GM19328 (cell line): ENCODE results near the gene ZNF488.

Source experiments
- ATAC-seq: cut with Tn5 transposase; IDR thresholded peaks from one replicate; pipeline ENCODE4 v1.9.1; 2021; ENCODE audit warnings: mild to moderate bottlenecking, moderate library complexity; ENCODE audit not compliant: unreplicated experiment

ZNF488 gene

DNA sequence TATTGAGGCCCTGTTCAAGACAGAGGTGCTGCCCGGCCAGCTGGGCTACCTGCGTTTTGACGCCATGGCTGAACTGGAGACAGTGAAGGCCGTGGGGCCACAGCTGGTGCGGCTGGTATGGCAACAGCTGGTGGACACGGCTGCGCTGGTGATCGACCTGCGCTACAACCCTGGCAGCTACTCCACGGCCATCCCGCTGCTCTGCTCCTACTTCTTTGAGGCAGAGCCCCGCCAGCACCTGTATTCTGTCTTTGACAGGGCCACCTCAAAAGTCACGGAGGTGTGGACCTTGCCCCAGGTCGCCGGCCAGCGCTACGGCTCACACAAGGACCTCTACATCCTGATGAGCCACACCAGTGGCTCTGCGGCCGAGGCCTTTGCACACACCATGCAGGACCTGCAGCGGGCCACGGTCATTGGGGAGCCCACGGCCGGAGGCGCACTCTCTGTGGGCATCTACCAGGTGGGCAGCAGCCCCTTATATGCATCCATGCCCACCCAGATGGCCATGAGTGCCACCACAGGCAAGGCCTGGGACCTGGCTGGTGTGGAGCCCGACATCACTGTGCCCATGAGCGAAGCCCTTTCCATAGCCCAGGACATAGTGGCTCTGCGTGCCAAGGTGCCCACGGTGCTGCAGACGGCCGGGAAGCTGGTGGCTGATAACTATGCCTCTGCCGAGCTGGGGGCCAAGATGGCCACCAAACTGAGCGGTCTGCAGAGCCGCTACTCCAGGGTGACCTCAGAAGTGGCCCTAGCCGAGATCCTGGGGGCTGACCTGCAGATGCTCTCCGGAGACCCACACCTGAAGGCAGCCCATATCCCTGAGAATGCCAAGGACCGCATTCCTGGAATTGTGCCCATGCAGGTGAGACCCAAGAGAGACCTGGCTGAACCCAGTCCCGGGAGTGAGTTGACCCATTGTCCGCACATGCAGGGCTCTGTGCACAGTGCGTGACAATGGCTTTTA lies 33.1 kb downstream of the ZNF488 start:
- no peak for ATAC-seq

DNA sequence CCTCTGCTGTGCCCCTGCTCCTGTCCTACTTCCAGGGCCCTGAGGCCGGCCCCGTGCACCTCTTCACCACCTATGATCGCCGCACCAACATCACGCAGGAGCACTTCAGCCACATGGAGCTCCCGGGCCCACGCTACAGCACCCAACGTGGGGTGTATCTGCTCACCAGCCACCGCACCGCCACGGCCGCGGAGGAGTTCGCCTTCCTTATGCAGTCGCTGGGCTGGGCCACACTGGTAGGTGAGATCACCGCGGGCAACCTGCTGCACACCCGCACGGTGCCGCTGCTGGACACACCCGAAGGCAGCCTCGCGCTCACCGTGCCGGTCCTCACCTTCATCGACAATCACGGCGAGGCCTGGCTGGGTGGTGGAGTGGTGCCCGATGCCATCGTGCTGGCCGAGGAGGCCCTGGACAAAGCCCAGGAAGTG lies 34.1 kb downstream of the ZNF488 start:
- no peak for ATAC-seq

DNA sequence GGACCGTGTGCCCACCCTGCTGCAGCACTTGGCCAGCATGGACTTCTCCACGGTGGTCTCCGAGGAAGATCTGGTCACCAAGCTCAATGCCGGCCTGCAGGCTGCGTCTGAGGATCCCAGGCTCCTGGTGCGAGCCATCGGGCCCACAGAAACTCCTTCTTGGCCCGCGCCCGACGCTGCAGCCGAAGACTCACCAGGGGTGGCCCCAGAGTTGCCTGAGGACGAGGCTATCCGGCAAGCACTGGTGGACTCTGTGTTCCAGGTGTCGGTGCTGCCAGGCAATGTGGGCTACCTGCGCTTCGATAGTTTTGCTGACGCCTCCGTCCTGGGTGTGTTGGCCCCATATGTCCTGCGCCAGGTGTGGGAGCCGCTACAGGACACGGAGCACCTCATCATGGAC lies 34.6 kb downstream of the ZNF488 start:
- no peak for ATAC-seq

DNA sequence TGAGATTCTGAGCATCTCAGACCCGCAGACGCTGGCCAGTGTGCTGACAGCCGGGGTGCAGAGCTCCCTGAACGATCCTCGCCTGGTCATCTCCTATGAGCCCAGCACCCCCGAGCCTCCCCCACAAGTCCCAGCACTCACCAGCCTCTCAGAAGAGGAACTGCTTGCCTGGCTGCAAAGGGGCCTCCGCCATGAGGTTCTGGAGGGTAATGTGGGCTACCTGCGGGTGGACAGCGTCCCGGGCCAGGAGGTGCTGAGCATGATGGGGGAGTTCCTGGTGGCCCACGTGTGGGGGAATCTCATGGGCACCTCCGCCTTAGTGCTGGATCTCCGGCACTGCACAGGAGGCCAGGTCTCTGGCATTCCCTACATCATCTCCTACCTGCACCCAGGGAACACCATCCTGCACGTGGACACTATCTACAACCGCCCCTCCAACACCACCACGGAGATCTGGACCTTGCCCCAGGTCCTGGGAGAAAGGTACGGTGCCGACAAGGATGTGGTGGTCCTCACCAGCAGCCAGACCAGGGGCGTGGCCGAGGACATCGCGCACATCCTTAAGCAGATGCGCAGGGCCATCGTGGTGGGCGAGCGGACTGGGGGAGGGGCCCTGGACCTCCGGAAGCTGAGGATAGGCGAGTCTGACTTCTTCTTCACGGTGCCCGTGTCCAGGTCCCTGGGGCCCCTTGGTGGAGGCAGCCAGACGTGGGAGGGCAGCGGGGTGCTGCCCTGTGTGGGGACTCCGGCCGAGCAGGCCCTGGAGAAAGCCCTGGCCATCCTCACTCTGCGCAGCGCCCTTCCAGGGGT lies 35.2 kb downstream of the ZNF488 start:
- ATAC-seq, result no peak

DNA sequence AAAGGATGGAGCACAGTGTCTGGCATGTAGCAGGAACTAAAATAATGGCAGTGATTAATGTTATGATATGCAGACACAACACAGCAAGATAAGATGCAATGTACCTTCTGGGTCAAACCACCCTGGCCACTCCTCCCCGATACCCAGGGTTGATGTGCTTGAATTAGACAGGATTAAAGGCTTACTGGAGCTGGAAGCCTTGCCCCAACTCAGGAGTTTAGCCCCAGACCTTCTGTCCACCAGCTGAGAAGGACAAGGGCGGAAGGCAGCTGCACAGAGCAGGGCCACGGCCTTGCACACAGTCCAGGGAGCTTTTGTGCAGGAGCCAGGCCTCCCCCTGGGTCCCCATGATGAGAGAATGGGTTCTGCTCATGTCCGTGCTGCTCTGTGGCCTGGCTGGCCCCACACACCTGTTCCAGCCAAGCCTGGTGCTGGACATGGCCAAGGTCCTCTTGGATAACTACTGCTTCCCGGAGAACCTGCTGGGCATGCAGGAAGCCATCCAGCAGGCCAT lies 35.9 kb downstream of the ZNF488 start, which contains the start of gene RBP3:
Gene RBP3 (plus strand): TSS at position 226 of the 514 bp plus-strand sequence. CDS start 122 bp downstream, at position 348.
- no peak for ATAC-seq

DNA sequence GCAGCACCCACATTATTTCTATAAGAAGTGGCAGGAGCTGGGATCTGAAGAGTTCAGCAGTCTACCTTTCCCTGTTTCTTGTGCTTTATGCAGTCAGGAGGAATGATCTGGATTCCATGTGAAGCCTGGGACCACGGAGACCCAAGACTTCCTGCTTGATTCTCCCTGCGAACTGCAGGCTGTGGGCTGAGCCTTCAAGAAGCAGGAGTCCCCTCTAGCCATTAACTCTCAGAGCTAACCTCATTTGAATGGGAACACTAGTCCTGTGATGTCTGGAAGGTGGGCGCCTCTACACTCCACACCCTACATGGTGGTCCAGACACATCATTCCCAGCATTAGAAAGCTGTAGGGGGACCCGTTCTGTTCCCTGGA lies 36.8 kb downstream of the ZNF488 start:
- ATAC-seq, result no peak

DNA sequence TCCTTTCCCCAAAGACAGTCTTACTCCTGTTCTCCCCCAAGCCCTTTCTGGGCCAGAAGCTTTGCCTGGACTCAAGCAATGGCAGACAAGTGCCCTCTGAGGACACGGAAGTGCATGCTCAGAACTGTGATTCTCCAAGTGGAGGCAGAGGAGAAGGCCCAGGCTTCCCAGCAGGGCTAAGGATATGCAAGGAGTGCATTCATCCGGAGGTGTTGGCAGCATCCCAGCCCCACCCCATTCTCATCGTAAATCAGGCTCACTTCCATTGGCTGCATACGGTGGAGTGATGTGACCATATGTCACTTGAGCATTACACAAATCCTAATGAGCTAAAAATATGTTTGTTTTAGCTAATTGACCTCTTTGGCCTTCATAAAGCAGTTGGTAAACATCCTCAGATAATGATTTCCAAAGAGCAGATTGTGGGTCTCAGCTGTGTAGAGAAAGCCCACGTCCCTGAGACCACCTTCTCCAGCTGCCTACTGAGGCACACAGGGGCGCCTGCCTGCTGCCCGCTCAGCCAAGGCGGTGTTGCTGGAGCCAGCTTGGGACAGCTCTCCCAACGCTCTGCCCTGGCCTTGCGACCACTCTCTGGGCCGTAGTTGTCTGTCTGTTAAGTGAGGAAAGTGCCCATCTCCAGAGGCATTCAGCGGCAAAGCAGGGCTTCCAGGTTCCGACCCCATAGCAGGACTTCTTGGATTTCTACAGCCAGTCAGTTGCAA lies 37.4 kb downstream of the ZNF488 start:
- no peak for ATAC-seq

DNA sequence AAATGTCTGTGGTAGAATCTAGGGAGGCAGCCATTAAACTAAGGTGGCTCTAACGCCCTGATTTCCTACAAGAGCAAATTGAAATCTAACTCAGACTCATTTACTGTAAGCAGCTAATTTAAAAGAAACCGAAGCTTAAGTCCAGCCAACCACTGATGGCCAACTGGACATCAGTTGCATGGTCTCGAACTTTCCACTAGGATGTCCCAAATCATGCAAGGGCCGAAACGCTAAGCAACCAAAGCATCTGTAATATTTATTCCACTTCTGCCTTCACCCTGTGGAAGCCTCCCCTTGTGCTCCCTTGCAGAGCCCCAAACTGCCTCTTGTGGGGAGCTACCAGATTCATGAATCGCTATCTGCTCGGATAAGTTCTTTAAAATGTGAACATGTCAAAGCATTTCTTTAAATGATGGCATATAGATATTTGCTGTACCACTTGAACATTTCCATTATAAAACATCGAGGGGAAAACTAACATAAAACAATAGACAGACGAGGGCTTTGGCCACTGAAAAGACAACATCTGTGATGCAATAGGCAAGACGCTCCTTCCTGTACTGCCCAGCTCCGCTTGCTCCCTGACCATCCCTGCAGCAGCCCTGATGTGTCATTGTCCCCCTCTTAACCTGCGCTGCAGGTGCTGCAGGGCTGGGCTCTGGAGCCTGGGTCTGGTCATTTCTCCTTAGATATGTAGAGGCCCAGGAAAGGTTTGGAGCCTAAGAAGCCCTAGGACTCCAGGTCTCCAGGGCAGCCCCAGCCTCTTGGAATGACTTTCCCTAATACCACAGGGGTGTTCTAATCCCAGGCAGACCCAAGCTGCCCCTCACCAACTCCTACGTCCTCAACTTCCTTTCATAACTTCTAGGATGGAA lies 38.9 kb downstream of the ZNF488 start:
- ATAC-seq, result no peak

DNA sequence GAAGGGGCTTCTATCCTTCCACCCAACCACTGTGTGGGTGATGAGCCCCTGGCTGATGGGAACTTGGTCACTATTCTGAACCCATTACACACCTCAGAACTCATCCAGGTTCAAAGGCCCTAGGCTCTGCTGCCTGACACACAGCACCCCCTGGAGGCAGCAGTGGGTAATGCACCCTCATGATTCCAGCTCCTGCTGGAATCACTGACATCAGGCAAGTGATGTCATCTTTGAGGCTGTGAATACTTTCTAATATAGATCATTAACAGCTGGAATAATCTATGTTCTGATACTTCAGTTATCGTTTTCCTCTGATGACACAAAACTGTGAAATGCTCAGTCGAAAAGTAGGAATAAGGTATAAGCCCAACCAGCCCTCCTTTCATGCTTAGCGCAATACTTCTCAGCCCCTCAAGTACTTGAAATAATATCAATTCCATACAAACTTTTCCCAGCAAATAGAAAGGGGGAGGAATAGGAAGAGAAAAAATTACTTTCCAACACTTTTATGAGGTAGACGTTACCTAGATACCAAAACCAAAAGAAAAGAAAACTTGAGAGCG lies 43.4 kb downstream of the ZNF488 start:
- ATAC-seq, result no peak

DNA sequence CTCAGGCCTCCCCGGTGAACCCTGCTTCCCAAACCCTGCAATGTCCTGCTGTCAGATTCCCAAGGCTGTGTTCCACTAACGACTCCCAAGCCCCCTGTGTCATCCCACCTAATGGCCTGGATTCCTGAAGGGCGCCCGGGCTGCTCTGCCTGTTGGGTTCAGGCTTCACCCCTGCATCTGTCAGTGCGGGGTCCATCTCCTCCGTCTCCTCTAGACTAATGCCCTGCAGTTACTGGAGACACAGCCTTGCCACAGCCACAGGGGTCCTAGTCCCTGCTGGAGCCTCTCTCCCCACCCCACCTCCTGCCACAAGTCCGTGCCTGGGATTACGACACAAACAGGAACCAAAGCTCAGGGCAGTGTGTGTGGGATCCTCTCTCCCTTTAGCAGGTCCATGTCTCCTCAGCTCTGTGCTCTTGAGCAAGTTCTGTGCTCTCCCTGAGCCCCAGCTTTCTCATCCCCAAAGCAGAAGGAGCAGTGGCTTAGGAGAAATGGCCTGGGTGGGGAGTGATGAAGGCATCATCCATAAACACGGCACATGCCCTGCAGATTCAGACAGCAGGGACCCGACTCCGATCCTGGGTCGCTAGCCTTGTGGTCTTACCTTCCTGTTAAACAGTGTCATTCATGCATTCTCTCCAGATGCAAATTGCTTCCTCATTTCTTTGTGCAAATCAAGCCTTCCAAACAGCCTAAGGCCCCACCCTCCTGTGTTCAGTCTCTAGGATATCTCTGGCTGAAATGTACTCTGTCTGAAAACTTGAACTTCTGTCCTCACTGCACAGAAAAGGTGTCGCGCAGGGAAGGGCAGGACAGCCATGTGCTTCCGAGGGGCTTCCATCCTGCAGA lies 44.1 kb downstream of the ZNF488 start:
- no peak for ATAC-seq

DNA sequence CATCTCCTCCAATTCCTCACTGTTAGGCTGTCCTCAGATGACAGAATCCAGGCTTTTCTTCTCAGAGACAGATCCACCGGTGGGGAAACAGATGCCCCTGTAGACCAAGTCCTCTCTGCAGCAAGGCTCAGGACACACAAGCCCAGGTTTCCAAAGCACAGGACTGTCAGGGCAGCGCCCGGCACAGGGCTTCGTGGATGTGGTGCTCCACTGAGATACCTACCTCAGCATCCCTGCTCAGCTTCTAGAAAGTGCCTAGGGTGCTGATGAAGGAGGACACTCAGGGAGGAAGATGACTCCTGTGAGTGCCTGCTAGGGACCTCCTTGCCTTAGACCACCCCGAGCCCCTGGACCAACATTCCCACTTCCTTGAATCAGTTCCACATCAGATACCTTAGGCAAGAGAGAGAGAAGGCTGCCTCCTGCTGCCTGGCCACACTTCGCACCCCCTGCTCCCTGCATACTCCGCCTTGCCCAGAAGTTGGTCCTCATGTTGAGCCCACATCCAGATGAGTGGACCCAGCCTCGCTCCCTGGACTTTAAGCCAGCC lies 44.8 kb downstream of the ZNF488 start:
- no peak for ATAC-seq

DNA sequence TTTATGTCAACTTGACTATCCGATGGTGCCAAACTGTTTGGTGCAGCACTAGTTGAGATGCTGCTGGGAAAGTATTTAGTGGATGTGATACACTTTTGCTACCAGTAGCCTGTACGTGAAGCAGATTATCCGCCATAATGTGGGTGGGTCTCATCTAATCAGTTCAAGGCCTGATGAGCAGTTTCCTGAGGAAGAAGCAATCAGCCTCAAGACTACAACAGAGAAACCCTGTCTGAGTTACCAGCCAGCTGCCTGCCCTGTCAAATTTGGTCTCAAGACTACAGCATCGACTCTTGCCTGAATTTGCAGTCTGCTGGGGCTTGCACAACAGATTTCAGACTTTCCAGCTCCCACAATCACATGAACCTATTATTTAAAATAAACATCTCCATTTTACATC lies 46.8 kb downstream of the ZNF488 start:
- no peak for ATAC-seq

DNA sequence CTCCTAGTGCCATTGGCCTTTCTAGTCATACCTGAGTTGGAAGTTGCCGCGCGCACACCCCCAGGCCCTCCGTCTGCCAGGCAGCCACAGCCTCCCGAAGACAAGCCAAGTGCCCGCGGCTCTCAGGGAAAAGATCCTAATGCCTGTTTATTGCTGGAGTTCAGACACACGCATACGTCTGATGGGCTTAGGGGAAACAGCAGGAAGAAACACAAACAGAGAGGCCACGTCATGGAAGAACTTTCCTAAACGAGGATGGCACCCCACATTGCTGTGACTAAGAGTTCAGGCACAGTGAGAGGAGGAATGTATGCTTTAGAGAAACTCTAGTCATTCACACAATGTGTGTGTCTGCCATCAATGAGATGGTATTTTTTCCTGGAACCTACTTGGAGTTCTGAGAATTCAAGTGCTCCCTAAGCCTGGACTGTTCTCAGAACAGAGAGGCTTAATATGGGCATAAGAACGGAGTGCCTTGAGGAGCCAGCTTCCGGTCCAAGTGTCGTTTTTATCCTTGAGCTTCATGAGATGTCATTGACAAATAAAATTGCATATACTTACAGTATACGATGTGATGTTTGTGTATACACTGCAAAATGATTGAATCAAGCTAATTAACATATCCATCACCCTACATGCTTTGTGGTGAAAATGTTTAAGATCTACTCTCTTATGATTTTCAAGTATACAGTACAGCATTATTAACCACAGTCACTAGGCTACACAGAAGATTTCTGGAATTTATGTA lies 47.5 kb downstream of the ZNF488 start:
- ATAC-seq, result no peak

DNA sequence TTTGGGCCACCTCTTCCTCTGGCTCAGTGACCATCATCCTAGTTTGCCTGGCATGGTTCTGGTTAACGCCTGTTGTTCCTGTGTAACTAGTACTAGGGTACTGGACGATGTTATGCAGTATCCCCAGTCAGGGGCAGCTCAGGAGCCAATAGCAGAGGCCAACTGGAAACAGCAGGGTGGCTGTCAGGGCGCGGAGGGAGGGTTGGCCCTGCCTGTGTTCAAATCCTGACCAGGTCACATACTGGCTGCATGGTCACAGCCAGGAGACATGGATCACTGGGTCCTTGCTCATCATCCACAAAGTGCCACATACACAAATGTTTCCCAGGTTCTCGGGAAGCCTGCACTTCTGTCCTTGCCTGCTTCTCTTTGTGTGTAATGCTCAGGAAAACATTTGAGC lies 48.2 kb downstream of the ZNF488 start:
- no peak for ATAC-seq

DNA sequence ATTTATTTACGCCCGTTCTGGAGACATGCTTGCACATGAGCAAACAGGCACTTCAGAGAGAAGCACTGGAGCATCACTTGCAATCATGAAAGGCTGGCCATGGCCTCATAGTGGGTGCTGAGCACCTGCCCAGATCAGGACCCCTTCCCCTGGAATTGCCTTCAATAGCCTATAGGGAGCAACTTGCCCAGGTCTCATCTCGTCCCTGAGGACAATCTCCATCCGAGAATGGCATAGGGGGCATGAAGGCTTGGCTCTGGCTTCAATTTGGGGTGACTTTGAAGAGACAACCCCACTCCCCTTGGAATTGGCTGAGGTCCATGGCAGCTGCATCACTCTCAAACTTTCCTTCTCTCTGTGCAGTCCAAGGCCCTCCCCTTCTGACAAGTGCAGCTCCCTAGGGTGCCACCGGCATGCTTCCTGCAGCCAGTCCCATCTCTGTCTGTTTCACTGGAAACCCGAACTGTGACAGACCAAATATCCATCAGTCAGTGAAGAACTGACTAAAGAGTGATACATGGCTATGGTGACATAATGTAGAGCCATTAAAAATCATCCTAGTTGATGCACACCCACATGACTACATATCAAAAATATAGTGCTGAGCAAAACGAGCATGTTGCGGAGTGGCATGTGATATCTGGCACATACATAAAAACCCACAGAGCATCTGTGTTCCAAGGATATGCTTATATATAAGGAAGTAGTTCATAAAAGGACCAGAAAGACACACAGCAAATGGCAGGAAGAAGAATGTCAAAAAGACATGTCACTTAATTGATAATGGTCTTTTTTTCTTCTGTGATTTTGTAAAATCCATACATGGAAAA lies 49.4 kb downstream of the ZNF488 start:
- no peak for ATAC-seq

DNA sequence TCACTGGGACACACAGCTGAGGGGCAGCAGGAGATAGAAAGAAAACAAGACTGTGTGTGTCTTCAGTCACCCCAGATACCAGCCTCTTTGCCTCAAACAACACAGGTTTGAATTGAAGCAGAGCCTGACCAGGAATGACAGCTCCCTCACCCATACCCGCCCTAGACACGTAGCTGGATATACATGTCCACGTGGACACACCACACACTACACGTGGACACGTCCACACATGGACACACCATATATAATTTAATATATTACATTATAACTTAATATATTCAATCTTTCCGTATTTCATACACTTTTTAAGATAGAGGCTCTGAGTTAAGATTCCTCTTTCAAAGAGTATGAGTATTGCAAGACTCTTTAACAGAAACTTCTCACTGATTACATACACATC lies 50.6 kb downstream of the ZNF488 start:
- no peak for ATAC-seq

DNA sequence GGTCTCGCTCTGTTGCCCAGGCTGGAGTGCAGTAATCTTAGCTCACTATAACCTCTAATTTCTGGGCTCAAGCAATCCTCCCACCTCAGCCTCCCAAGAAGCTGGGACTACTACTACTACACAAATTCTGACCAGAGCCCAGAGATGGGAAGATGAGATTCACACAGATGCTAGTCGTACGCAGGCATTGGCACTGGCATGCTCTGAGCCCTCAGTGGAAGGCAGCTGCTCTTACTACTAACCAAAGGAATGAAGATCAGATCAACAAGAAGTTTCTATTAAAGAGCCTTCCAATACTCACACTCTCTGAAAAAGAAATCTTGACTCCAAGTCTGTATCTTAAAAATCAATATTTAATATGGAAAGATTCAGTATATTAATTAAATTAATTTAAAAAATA lies 51.1 kb downstream of the ZNF488 start:
- ATAC-seq, result no peak
